NCI-H1694 treated with DMSO at 0.1 percent for 48 hours (cell line): ENCODE measurements around the gene APOL4.
"Not testable (repeated sequence)": the region's sequence is repeated elsewhere in the genome, so short reads cannot be mapped to it uniquely, and the experiment has no call there.

ENCODE experiments used
- DNase-seq: peaks from one replicate; lab custom pipeline; 2025; lab: John Stamatoyannopoulos, UW

APOL4 gene

GRCh38 chr22:36153501-36154422, 47.8 kb downstream of the APOL4 start:
- no peak for DNase-seq

- not testable (repeated sequence) for DNase-seq
Observed at GRCh38 chr22:36152821-36153220, 48.8 kb downstream of the APOL4 start.

DNA sequence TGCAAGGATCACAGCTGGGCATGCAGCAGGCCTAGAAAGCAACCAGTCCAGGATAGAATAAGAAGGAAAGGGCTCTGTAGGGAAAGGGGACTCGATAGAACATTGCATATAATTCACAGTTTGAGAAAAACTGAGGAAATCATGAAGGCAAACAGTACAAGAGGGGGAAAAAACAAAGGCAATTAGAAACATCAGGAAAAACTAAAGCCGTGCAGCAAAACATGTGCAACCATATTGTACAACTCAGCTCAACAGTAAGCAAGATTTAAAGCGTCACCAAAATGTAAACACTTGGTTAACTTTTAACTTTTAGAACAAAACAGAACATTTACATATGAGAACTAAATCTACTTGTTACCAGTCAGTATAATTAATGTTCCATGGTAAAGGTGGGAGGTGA, 49.5 kb downstream of the APOL4 start:
- DNase-seq: no peak

DNA sequence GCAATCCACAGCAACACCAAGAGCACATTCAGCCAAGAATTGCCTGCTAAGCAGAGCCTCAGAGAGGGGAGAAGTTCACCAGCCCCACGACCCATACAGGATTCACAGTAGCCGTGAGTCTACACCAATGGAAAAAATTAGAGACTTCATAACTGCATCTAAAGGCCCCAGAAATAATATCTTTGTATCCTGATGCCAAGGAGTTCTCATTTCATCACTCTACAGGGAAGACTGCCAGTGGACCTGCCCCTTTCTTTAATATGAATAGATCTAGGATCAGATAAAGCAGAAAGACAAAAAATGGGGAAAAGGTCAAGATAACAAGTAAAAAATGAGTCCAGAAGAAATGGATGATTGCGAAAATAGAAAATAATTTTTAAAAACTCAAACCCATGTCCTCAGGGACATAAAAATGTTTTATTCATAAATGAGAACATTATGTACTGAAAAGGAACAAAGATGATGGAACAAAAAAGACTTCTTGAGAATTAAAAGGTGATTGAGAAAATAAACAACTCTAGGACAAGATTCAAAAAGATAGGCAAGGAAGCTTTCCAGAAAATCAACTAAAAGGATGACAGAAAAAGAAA, 50.5 kb downstream of the APOL4 start:
- no peak for DNase-seq

DNA sequence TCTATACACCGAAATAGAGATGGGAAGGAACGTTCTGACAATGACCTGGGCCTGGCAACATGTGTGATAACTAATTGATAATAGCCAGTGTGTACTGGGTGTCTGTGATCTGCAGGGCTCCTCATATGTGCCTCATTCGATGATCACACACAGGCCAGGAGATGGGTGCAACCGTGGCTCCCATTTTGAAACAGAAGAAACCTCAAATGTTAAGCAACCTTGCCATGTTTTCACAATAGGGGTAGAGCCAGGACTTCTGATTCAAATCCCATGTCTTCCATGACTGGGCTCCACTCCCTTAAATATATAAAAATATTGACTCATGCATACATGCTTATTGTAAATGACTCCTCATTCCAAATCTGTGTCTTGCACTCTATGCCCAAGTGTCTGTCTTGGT, 52.2 kb downstream of the APOL4 start:
- DNase-seq: no peak

- no peak for DNase-seq
Observed at GRCh38 chr22:36148411-36148810, 53.2 kb downstream of the APOL4 start.

DNA sequence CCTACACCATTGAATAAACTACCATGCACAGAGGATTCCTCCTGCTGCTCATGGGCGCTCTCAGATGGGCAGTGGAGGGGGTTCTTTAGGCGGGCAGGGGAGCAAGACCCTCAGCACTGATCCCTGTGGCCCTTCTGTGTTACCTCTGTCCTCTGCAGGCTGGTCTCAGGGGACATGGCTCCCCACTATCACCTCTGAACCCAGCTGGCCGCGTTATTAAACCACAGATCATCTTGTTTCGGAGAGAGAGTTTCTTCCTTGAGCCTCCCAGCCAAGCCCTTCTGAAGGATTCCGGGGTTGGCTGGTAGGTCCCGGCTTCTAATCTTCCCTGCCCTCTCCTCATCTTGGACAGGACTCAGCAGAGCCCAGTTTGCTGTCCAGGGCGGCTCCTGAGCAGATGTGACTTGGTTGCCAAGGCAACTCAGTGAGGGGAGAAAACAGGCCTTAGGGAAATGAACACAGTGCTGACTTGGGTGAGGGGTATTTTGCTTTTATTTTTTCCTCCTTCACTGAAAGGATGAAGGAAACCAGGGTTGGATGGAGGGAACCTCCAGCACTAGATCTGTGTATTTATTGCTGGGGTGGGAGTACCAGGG, 54.3 kb downstream of the APOL4 start:
- no peak for DNase-seq

DNA sequence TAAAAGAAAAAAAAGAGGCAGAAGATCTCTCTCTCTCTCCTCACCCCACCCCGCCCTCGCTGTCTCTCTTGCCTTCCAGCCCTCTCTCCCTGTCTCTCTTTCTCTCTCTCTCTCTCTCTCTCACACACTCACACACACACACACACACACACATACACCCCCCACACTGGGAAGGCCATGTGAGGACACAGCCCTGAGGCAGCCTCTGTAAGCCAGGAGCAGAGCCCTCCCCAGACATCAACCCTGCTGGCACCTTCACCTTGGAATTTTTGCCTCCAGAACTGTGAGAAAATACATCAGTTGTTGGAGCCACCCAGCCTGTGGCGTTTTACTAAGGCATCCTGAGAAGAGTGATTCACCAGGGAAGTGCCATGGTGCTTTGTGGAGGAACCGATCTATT, 55.7 kb downstream of the APOL4 start:
- DNase-seq: no peak

DNA sequence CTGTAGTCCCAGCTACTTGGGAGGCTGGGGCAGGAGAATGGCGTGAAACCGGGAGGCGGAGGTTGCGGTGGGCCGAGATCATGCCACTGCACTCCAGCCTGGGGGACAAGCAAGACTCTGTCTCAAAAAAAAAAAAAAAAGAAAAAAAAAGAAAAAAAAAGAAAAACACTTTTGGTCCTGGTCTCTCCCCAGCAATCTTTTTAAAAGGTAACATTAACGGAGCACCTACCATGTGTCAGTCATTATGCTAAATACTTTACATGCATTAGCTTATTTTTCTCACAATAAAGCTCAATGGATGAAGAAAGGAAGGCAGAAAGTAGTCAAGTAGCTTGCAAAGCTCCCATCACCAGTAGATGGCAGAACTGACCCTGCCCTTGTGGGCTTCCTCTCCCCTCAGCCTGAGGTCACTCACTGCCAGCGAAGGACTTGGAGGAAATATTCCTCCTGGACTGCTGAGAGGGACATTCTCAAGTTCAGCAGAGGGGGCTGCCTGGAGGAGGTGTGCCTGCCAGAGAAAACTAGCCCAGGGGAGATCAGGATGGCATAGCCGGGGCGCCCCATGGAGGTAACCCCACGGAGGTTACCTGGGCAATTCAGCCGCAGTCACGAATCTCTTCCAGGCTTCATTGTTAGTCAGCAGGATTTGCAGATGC, 56.6 kb downstream of the APOL4 start:
- peak; percentile 16 for DNase-seq

GRCh38 chr22:36143956-36144355, 57.7 kb downstream of the APOL4 start:
- DNase-seq: no peak

- DNase-seq: no peak
Observed at GRCh38 chr22:36143066-36143815, 58.4 kb downstream of the APOL4 start.

- no peak for DNase-seq
Observed at GRCh38 chr22:36141481-36141880, 60.1 kb downstream of the APOL4 start.
